CD4-positive, alpha-beta memory T cell (primary cell): ENCODE data around the gene ASCC3. TPM values are rescaled to one million over a fixed set of nuclear protein-coding genes. Genes with fewer than 3 reads are reported as not detected.

Experiments
- CTCF ChIA-PET: fragments of 350-600 bp; sonication (Branson Sonifier 250); formaldehyde crosslinking; loops from one replicate; lab custom pipeline; 2021; ENCODE audit warnings: inconsistent platforms; ENCODE audit not compliant: partially characterized antibody; lab: Charles Lee
- POLR2A ChIA-PET: fragments of 350-600 bp; sonication (Branson Sonifier 250); formaldehyde crosslinking; loops from one replicate; lab custom pipeline; 2021; ENCODE audit not compliant: partially characterized antibody; lab: Charles Lee
- DNase-seq, 5 donors: peaks; one replicate each; pipeline versions ENCODE4 v3.0.0 to v3.0.0-alpha.2; 2020 to 2022; ENCODE audit warnings: mixed read lengths in 1 of 5
- H3K27ac ChIP-seq: one replicate; pipeline ENCODE4 v1.7.0; 2013; ENCODE audit warnings: low read depth, low read length
- H3K27me3 ChIP-seq: 2 replicates; pipeline ENCODE4 v1.7.0; 2013; ENCODE audit warnings: mild to moderate bottlenecking, low read length, moderate library complexity; ENCODE audit not compliant: insufficient read depth
- H3K36me3 ChIP-seq: 2 replicates; pipeline ENCODE4 v1.7.0; 2013; ENCODE audit warnings: mild to moderate bottlenecking, low read length, moderate library complexity; ENCODE audit not compliant: insufficient read depth
- H3K4me1 ChIP-seq: 2 replicates; pipeline ENCODE4 v1.7.0; 2013; ENCODE audit warnings: mild to moderate bottlenecking, low read length, moderate library complexity; ENCODE audit not compliant: insufficient read depth
- H3K4me3 ChIP-seq, 2 donors: one replicate each; pipeline ENCODE4 v1.7.0; 2013; ENCODE audit warnings: low read length in 2 of 2, mild to moderate bottlenecking in 1 of 2
- H3K9me3 ChIP-seq, 2 donors: one replicate each; pipeline ENCODE4 v1.7.0; 2013; ENCODE audit warnings: low read length in 2 of 2, control low read depth in 1 of 2; ENCODE audit not compliant: control insufficient read depth in 1 of 2
- H3K27ac Mint-ChIP-seq, 7 donors: one replicate each; pipeline ENCODE4 v1.8.0; 2020 to 2021; ENCODE audit warnings: mixed read lengths in 7 of 7, mild to moderate bottlenecking in 6 of 7, inconsistent platforms in 3 of 7, moderate library complexity in 3 of 7
- H3K27me3 Mint-ChIP-seq, 2 donors: one replicate each; pipeline ENCODE4 v1.8.0; 2020 to 2021; ENCODE audit warnings: mixed read lengths in 2 of 2
- H3K36me3 Mint-ChIP-seq, 2 donors: one replicate each; pipeline ENCODE4 v1.8.0; 2020 to 2021; ENCODE audit warnings: mixed read lengths in 2 of 2, inconsistent platforms in 1 of 2, mild to moderate bottlenecking in 1 of 2
- H3K4me1 Mint-ChIP-seq, 4 donors: one replicate each; pipeline ENCODE4 v1.8.0; 2020 to 2021; ENCODE audit warnings: mixed read lengths in 4 of 4, mild to moderate bottlenecking in 1 of 4
- H3K4me3 Mint-ChIP-seq, 8 donors: one replicate each; pipeline ENCODE4 v1.8.0; 2020 to 2021; ENCODE audit warnings: mixed read lengths in 8 of 8, mild to moderate bottlenecking in 7 of 8, moderate library complexity in 6 of 8, inconsistent platforms in 3 of 8
- H3K9me3 Mint-ChIP-seq, 8 donors: one replicate each; pipeline ENCODE4 v1.8.0; 2020 to 2021; ENCODE audit warnings: mixed read lengths in 8 of 8, mild to moderate bottlenecking in 5 of 8, inconsistent platforms in 3 of 8, moderate library complexity in 1 of 8
- intact Hi-C: fragments of 100-400 bp; cut with micrococcal nuclease; formaldehyde crosslinking; loops from one replicate; pipeline ENCODE4 v1.15.1; 2023
- polyA plus RNA-seq, 2 donors: library from polyadenylated mRNA; unstranded; fragments of 300-500 nt; fragmentation: Illumina TruSeq; gene quantifications; one replicate each; pipeline ENCODE4 v1.2.3, GENCODE V29; 2021
- total RNA-seq, 2 experiments: library from RNA; stranded (reverse); gene quantifications; one replicate each; pipeline ENCODE4 v1.2.3, GENCODE V29; 2021

ASCC3 gene
- total and polyA plus RNA-seq, 4 experiments from 2014 or later: 13.0 to 57.9 (median 43.1) TPM

DNA sequence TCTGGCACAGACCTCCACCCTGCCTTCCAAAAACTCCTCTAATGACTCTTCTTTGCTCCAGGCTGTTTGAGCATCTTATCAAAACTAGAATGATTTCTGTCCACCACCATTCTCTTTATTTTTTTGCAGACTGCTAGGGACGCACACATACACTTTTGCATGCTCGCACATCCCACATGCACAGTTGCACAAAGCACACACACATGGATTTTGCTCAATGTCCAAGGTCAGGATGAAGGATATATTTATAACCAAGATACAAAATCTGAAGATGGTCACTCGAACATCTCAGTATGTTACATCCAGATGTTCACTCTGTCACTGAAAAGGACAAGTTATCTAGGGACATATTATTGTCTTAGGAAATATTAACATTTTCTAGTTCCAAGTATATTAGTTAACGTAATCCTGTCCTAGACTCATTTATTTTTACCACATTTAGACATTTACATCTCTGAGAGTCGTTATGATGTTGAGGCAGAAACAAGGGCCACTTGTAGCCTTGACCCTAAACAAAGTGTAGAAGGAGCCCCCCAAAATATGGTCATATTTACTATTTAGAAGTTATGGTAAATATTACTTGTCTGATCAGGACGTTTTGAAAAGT is 413.0 kb downstream of the ASCC3 start:
- no peak overlapping the region for H3K27ac ChIP-seq
- peaks cover 8 to 30% (median 19%) of the 10 kb centered on the region in 4 donors for H3K4me1 Mint-ChIP-seq
- H3K9me3 Mint-ChIP-seq: peaks cover 3 to 40% (median 33%) of the 10 kb centered on the region in 8 donors
- H3K36me3 Mint-ChIP-seq: peaks cover 0 to 2% of the 10 kb centered on the region in 2 donors
- H3K4me3 ChIP-seq: no peak overlapping the region
- POLR2A ChIA-PET: no interaction called here
- peaks cover 50% of the 10 kb centered on the region for H3K27me3 ChIP-seq
- H3K27ac Mint-ChIP-seq: peak overlapping the region in 2 of 7 donors; percentile 13 to 68
- peak overlapping the region in 5 of 8 donors; percentile 33 to 80 (median 55) for H3K4me3 Mint-ChIP-seq
- DNase-seq: no peak
- intact Hi-C loops: no loop called here
- CTCF ChIA-PET: no interaction called here
- peaks cover 14% of the 10 kb centered on the region for H3K4me1 ChIP-seq
- peaks cover 62 to 66% of the 10 kb centered on the region in 2 donors for H3K27me3 Mint-ChIP-seq
- H3K9me3 ChIP-seq: no peaks in the 10 kb centered on the region
- H3K36me3 ChIP-seq: no peaks in the 10 kb centered on the region

- Mint-ChIP-seq H3K27me3 (peaks cover 67 to 72% of the 10 kb centered on the region in 2 donors), H3K27ac (peak overlapping the region in 3 of 7 donors; percentile 13 to 87 (median 68)), H3K36me3 (peaks cover under 1 to 2% of the 10 kb centered on the region in 2 donors), H3K4me3 (peak overlapping the region in 6 of 8 donors; percentile 6 to 80 (median 52)), H3K4me1 (peaks cover 8 to 32% (median 19%) of the 10 kb centered on the region in 4 donors), H3K9me3 (peaks cover 3 to 45% (median 41%) of the 10 kb centered on the region in 8 donors)
- H3K27ac ChIP-seq: no peak overlapping the region
- H3K9me3 ChIP-seq: no peaks in the 10 kb centered on the region
- no peak overlapping the region for H3K4me3 ChIP-seq
- H3K4me1 ChIP-seq: peaks cover 16% of the 10 kb centered on the region
- intact Hi-C loops: no loop called here
- POLR2A ChIA-PET: no interaction called here
- peaks cover 58% of the 10 kb centered on the region for H3K27me3 ChIP-seq
- CTCF ChIA-PET: no interaction called here
- H3K36me3 ChIP-seq: no peaks in the 10 kb centered on the region
- DNase-seq: no peak
These were observed 413.8 kb downstream of the ASCC3 start for GRCh38 chr6:100467129-100468015.

GRCh38 chr6:100466410-100467128 is 414.6 kb downstream of the ASCC3 start:
- H3K4me1 ChIP-seq: peaks cover 23% of the 10 kb centered on the region
- Mint-ChIP-seq H3K36me3 (peaks cover 2 to 4% of the 10 kb centered on the region in 2 donors), H3K27me3 (peaks cover 70 to 75% of the 10 kb centered on the region in 2 donors), H3K4me3 (peak overlapping the region in 6 of 8 donors; percentile 0 to 61 (median 14)), H3K4me1 (peaks cover 8 to 34% (median 20%) of the 10 kb centered on the region in 4 donors), H3K27ac (peak overlapping the region in 4 of 7 donors; percentile 7 to 87 (median 26)), H3K9me3 (peaks cover 3 to 49% (median 45%) of the 10 kb centered on the region in 8 donors)
- H3K27ac ChIP-seq: no peak overlapping the region
- no peaks in the 10 kb centered on the region for H3K36me3 ChIP-seq
- H3K4me3 ChIP-seq: no peak overlapping the region
- H3K9me3 ChIP-seq: no peaks in the 10 kb centered on the region
- intact Hi-C loops: no loop called here
- no peak for DNase-seq
- ChIA-PET CTCF (no interaction called here), POLR2A (interaction anchor here (0.7 kb wide), 1 partner anchor 10 kb away, joined by 4 read pairs; no protein-coding TSS in a partner anchor)
- peaks cover 66% of the 10 kb centered on the region for H3K27me3 ChIP-seq

DNA sequence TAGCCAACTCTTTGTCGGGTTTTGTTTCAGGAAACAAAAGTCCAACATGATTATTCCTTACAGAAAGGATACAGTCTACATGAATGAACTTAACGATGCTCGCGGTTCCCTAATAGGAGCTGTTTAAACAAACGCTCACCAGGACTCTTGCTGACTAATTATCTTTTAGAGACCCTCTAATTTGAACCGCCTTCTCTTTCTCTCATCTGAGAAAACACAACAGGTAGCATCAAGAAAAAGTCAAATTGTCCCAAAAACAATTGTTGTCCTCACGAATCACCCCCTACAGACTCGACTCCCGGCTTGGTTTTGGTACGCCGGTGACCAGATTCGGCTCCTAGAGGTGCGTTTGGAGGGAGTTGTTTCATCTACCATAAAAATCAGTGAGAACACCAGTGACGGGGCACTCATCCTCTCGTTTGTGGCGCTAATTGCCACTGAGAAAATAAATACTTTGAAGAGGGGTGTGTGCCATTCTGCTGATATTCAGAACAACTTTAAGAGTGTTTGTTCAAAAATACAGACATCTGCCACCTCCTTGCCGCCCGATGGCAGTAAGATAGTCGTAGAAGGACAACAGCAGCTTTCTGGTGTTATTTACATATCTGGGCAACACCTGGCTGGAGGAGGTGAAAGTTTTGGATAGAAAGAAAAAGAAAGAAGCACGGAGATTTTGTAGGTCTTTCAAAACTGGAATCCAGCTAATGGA is 415.3 kb downstream of the ASCC3 start:
- Histone ChIP-seq H3K9me3 (no peaks in the 10 kb centered on the region), H3K27ac (no peak overlapping the region), H3K4me3 (no peak overlapping the region), H3K36me3 (no peaks in the 10 kb centered on the region), H3K4me1 (peaks cover 30% of the 10 kb centered on the region), H3K27me3 (peaks cover 73% of the 10 kb centered on the region)
- H3K4me1 Mint-ChIP-seq: peaks cover 8 to 34% (median 24%) of the 10 kb centered on the region in 4 donors
- H3K4me3 Mint-ChIP-seq: peak overlapping the region in 7 of 8 donors; percentile 0 to 66 (median 49)
- intact Hi-C loops: no loop called here
- peaks cover 3 to 52% (median 46%) of the 10 kb centered on the region in 8 donors for H3K9me3 Mint-ChIP-seq
- CTCF ChIA-PET: no interaction called here
- peak overlapping the region in 3 of 7 donors; percentile 28 to 80 (median 38) for H3K27ac Mint-ChIP-seq
- no peak for DNase-seq
- POLR2A ChIA-PET: interaction anchor here (0.7 kb wide), 1 partner anchor 9 kb away, joined by 4 read pairs; no protein-coding TSS in a partner anchor
- H3K36me3 Mint-ChIP-seq: peaks cover 2 to 4% of the 10 kb centered on the region in 2 donors
- peaks cover 66 to 73% of the 10 kb centered on the region in 2 donors for H3K27me3 Mint-ChIP-seq

GRCh38 chr6:100464903-100465700 is 416.0 kb downstream of the ASCC3 start, which contains the start of gene SIM1:
TSS of gene SIM1 (minus strand) at chr6:100464921. CDS start at chr6:100463468, 1,453 bp downstream.
- no peak within 1 kb of the TSS for H3K4me3 ChIP-seq
- intact Hi-C loops: no loop called here
- Mint-ChIP-seq H3K4me3 (peak within 1 kb of the TSS; percentile 9 to 66 (median 50)), H3K36me3 (peaks cover 2 to 4% of the 10 kb centered on the region in 2 donors), H3K4me1 (peaks cover 8 to 34% (median 24%) of the 10 kb centered on the region in 4 donors), H3K9me3 (peaks cover 3 to 58% (median 47%) of the 10 kb centered on the region in 8 donors), H3K27ac (peak within 1 kb of the TSS in 5 of 7 donors; percentile 42 to 82 (median 80)), H3K27me3 (peaks cover 63 to 75% of the 10 kb centered on the region in 2 donors)
- no peaks in the 10 kb centered on the region for H3K36me3 ChIP-seq
- POLR2A ChIA-PET: no interaction called here
- H3K27me3 ChIP-seq: peaks cover 79% of the 10 kb centered on the region
- H3K9me3 ChIP-seq: no peaks in the 10 kb centered on the region
- CTCF ChIA-PET: interaction anchor here (0.5 kb wide), 1 partner anchor 936 kb away, joined by 3 read pairs; no protein-coding TSS in a partner anchor
- H3K4me1 ChIP-seq: peaks cover 30% of the 10 kb centered on the region
- no peak within 1 kb of the TSS for H3K27ac ChIP-seq
- no peak for DNase-seq
